Measurements from ENCODE around the gene PITPNM3. TPM values are rescaled to one million over a fixed set of nuclear protein-coding genes. Genes with fewer than 3 reads are reported as not detected.

The PITPNM3 gene
- total RNA-seq, 1 donor from 2014 or later = 8.6 TPM

DNA sequence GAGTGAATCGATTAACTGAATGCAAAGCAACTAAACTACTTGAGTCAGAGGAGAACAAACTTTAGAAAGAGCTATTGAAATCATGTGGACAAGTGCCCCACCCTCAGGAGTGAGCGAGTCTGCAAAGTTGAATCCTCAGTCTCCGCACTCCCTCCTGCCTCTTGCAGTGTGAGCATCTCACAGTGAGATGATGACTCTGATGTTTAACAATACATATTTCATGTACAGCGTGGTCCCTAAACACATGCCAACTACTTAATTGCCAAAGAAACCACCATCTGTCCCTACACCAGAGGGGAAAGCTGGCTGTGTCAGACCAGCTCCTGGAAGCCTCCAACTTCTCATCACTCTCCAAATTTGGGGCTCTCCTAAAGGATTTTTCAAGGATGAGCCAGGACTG is 80.9 kb downstream of the PITPNM3 start:
- intact Hi-C loops (cut with DNase I) = no loop called here
- H3K36me3 ChIP-seq = no peaks in the 10 kb centered on the region
- no peak overlapping the region for H3K4me3 ChIP-seq
- H3K27me3 ChIP-seq = no peaks in the 10 kb centered on the region
- no peak overlapping the region for H3K27ac ChIP-seq
- no peaks in the 10 kb centered on the region for H3K9me3 ChIP-seq
- TF ChIP-seq POLR2AphosphoS5 (IDR thresholded peaks at IDR 0.05; ENCODE audit: insufficient read depth in 1 of 2, low read depth in 1 of 2) = no peak
- no peak for TF ChIP-seq POLR2A (IDR thresholded peaks at IDR 0.05)
- TF ChIP-seq, protein P1, sequence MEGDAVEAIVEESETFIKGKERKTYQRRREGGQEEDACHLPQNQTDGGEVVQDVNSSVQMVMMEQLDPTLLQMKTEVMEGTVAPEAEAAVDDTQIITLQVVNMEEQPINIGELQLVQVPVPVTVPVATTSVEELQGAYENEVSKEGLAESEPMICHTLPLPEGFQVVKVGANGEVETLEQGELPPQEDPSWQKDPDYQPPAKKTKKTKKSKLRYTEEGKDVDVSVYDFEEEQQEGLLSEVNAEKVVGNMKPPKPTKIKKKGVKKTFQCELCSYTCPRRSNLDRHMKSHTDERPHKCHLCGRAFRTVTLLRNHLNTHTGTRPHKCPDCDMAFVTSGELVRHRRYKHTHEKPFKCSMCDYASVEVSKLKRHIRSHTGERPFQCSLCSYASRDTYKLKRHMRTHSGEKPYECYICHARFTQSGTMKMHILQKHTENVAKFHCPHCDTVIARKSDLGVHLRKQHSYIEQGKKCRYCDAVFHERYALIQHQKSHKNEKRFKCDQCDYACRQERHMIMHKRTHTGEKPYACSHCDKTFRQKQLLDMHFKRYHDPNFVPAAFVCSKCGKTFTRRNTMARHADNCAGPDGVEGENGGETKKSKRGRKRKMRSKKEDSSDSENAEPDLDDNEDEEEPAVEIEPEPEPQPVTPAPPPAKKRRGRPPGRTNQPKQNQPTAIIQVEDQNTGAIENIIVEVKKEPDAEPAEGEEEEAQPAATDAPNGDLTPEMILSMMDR (IDR thresholded peaks at IDR 0.05) = no peak
- no peak for DNase-seq (ENCODE audit: extremely low spot score in 2 of 2)
- peaks cover 23% of the 10 kb centered on the region for H3K4me1 ChIP-seq

DNA sequence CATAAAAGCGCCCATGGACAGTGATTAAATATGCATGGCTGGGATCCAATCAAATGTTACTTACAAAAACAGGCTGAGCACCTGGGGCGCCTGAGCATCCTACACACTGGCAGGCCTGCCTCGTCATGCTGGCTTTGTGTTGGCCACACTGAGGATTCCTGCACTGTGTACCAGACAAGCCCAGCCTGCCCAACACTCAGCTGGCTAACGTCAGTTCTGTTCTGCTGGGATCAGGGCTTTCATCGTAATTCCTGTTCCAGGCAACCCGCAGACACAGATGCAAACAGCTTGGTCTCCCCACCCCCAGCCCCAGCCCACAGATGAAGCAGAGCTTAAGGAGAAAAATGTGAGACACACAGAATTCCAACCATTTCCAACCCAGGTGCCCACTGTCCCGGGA is 81.4 kb downstream of the PITPNM3 start:
- peaks cover 23% of the 10 kb centered on the region for H3K4me1 ChIP-seq
- intact Hi-C loops (cut with DNase I) = no loop called here
- DNase-seq (ENCODE audit: extremely low spot score in 2 of 2) = no peak

DNA sequence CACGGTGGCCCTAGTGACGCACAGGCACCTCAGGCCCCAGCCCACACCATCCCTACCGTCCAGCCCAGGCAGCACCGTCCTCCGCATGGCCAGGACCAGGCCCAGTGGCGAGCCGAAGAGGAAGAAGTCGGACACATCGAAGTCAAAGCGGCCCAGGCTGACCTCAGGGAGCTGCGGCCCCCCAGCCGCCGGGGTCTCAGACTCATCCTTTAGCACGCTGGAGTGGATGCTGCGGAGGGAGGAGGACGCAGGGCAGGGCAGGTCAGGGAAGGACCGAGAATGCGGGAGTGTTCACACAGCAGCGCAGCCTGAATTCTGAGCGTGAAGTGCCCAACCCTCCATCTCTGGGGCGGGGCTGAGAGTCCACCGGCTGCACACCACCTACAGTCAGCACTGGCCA is 82.0 kb downstream of the PITPNM3 start:
- H3K4me3 ChIP-seq = no peak overlapping the region
- no peak overlapping the region for H3K27ac ChIP-seq
- DNase-seq (ENCODE audit: extremely low spot score in 2 of 2) = no peak
- no peaks in the 10 kb centered on the region for H3K9me3 ChIP-seq
- TF ChIP-seq POLR2AphosphoS5 (IDR thresholded peaks at IDR 0.05; ENCODE audit: insufficient read depth in 1 of 2, low read depth in 1 of 2) = no peak
- no peak for TF ChIP-seq POLR2A (IDR thresholded peaks at IDR 0.05)
- TF ChIP-seq, protein P1 (IDR thresholded peaks at IDR 0.05) = no peak
- intact Hi-C loops (cut with DNase I) = no loop called here
- H3K4me1 ChIP-seq = peaks cover 23% of the 10 kb centered on the region
- H3K36me3 ChIP-seq = no peaks in the 10 kb centered on the region
- no peaks in the 10 kb centered on the region for H3K27me3 ChIP-seq

More for the DNA sequence above, 81.4 kb downstream of the PITPNM3 start:
- H3K9me3 ChIP-seq = no peaks in the 10 kb centered on the region
- no peak overlapping the region for H3K27ac ChIP-seq
- H3K27me3 ChIP-seq = no peaks in the 10 kb centered on the region
- TF ChIP-seq POLR2A (IDR thresholded peaks at IDR 0.05) = no peak
- H3K36me3 ChIP-seq = no peaks in the 10 kb centered on the region
- H3K4me3 ChIP-seq = no peak overlapping the region

DNA sequence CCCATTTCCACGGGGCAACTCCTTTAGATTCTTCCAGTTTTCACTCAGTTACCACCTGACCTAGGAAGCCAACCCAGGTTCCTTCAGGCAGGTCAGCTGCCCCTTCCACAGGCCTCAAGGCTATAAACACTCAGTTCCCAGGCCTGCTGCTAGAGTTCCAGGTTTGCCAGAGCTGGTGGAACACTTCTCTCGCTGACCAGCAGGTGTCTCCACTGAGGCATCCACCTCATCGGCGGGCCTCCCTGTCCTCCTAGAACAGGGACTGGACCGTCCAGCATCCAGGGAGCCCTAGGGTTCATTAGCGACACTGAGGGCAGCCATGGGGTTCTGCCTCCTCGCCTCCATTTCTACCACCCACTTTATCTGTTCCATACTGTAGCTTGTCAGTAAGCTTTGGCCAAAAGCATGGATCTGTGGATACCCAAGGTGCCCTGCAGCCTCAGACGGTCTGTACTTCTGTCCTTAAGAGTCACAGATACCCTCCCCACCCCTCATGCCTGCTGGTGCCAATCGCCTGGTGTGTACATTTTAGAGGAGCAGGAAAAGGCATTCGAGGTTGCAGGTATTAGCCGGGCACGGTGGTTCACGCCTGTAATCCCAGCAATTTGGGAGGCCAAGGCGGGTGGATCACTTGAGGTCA is 83.1 kb downstream of the PITPNM3 start:
- Histone ChIP-seq H3K27ac (no peak overlapping the region), H3K36me3 (no peaks in the 10 kb centered on the region), H3K27me3 (no peaks in the 10 kb centered on the region), H3K4me1 (peaks cover 23% of the 10 kb centered on the region), H3K9me3 (no peaks in the 10 kb centered on the region), H3K4me3 (no peak overlapping the region)
- TF ChIP-seq, protein P1 (IDR thresholded peaks at IDR 0.05) = peak in 2 of 3 experiments; percentile 71 to 86
- TF ChIP-seq POLR2A (IDR thresholded peaks at IDR 0.05) = no peak
- DNase-seq (ENCODE audit: extremely low spot score in 2 of 2) = no peak
- intact Hi-C loops (cut with DNase I) = no loop called here

DNA sequence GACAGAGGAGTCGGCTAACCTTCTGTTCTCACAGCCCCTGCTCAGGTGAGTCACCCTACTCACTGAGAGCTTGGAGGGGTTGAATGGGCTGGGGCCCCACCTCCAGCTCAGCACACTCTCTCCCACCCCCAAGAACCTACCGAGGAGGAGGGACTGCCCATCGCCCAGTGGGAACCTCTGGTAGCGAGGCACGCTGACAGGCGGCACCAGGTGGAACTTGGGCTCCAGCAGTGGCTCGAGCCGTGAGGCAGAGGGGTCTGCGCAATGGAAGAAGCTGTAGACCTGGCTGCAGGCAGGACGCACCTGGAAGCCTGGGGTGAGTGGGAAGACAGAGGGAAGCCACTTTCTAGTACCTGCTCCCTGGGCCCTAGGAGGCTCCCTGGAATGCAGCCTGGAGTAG is 83.8 kb downstream of the PITPNM3 start:
- Histone ChIP-seq H3K9me3 (no peaks in the 10 kb centered on the region), H3K4me1 (peaks cover 23% of the 10 kb centered on the region), H3K4me3 (no peak overlapping the region), H3K27me3 (no peaks in the 10 kb centered on the region), H3K36me3 (no peaks in the 10 kb centered on the region), H3K27ac (no peak overlapping the region)
- no peak for DNase-seq (ENCODE audit: extremely low spot score in 2 of 2)
- TF ChIP-seq, protein P1 (IDR thresholded peaks at IDR 0.05) = no peak
- no peak for TF ChIP-seq POLR2AphosphoS5 (IDR thresholded peaks at IDR 0.05; ENCODE audit: insufficient read depth in 1 of 2, low read depth in 1 of 2)
- TF ChIP-seq POLR2A (IDR thresholded peaks at IDR 0.05) = no peak
- intact Hi-C loops (cut with DNase I) = no loop called here
